Fibroblast of villous mesenchyme (primary cell): ENCODE measurements around the gene PHKG2. TPM values are rescaled to one million over a fixed set of nuclear protein-coding genes. Genes with fewer than 3 reads are reported as not detected.
A peak's percentile ranks its signal among the peaks of the same experiment; 100 is the strongest.
"Not testable (repeated sequence)": the region's sequence is repeated elsewhere in the genome, so short reads cannot be mapped to it uniquely, and the experiment has no call there.

Experiments
- DNase-seq: peaks from one replicate; pipeline ENCODE4 v3.0.0-alpha.2; 2010; ENCODE audit warnings: low read depth
- H3K4me3 ChIP-seq: 2 replicates; pipeline ENCODE4 v1.5.1; 2011; ENCODE audit warnings: low read depth, mild to moderate bottlenecking, low read length
- CTCF ChIP-seq: IDR thresholded peaks from 2 replicates; pipeline ENCODE4 v1.5.1; 2012; ENCODE audit warnings: low read depth, mild to moderate bottlenecking, low read length; ENCODE audit not compliant: insufficient read depth
- total RNA-seq: library from RNA; depleted of rRNA; stranded (reverse); fragments of >200 nt; gene quantifications from 2 replicates; pipeline ENCODE4 v1.2.3, GENCODE V29; 2012

The PHKG2 gene, protein sequence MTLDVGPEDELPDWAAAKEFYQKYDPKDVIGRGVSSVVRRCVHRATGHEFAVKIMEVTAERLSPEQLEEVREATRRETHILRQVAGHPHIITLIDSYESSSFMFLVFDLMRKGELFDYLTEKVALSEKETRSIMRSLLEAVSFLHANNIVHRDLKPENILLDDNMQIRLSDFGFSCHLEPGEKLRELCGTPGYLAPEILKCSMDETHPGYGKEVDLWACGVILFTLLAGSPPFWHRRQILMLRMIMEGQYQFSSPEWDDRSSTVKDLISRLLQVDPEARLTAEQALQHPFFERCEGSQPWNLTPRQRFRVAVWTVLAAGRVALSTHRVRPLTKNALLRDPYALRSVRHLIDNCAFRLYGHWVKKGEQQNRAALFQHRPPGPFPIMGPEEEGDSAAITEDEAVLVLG
- total RNA-seq: 22.2 and 26.3 TPM in 2 replicates

- peak within 1 kb of the TSS; percentile 90 for H3K4me3 ChIP-seq
- peak; percentile 99 for DNase-seq
- TF ChIP-seq CTCF: no peak
These were observed at the start of gene PHKG2 for GRCh38 chr16:30747799-30748633. Gene PHKG2, plus strand, starts transcription at chr16:30748425. Its CDS starts 396 bp downstream, at chr16:30748821.

DNA sequence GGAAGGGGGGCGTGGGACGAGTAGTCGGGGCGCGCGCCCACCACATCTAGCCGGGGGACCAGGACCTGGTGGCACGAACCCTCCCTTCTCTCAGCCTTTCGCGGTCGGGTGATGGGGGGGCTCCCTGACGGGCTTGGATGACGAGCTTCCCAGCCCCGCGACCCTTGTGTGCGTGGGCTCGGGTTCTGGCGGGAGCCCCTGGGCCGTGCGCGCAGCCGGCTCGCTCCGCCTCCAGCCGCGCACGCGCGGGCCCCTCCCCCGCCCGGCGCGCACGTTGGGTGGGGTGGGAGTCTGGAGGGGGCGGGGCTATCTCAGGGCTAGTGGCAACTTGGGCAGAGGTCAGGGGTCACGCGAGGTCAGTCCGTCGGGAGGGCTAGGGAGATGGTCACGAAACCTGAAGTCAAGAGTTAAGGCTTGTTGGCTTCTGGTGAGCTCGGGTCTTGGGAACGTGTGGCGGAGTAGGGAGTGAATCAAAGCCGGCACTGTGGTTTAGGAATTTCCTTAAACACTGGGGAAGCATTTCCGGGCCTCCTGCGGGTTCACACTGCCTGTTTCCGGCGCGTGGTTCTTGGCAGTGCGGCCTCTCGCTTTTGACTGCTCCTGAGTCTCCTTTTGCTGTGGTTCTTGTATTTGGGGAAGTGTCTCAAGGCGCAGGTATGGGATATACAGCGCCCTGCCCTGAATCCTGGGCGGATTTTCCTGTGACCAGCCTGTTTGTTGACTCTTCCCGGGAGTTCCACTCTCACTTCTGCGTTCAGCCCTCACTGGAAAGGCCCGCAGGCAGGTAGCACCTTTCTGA lies 49.2 kb upstream of the PHKG2 start, which contains the start of gene SRCAP:
SRCAP (plus strand) TSS at position 356 of the 799 bp plus-strand sequence. CDS start 1,654 bp downstream, outside the sequence.
- peak; percentile 77 for DNase-seq
- no peak for TF ChIP-seq CTCF
- H3K4me3 ChIP-seq: peak within 1 kb of the TSS; percentile 95

- peak overlapping the region; percentile 95 for H3K4me3 ChIP-seq
- no peak for DNase-seq
- no peak for TF ChIP-seq CTCF
These were observed 48.6 kb upstream of the PHKG2 start for GRCh38 chr16:30699615-30700099.

DNA sequence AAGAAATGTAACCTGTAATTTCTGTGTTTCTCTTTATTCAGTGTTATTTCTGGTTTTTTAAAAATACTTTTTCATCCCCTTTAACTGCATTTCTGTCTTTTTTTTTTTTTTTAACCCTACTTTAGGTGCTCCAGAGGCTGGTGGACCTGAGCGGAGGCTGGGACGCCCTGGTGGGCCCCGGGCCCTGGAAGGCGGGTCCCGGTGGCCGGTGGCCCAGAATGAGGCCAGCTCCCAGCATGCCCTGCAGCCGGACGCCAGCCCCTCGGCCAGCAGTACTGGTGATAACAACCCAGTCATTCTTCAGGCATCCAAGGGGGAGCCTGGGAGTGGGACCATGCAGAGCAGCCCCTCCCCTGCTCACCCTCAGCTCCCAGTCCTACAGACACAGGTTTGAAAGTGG lies 47.7 kb upstream of the PHKG2 start:
- no peak for TF ChIP-seq CTCF
- H3K4me3 ChIP-seq: no peak overlapping the region
- DNase-seq: peak; percentile 10

- no peak for TF ChIP-seq CTCF
- H3K4me3 ChIP-seq: no peak overlapping the region
- no peak for DNase-seq
These were observed 47.3 kb upstream of the PHKG2 start for GRCh38 chr16:30700971-30701370.

DNA sequence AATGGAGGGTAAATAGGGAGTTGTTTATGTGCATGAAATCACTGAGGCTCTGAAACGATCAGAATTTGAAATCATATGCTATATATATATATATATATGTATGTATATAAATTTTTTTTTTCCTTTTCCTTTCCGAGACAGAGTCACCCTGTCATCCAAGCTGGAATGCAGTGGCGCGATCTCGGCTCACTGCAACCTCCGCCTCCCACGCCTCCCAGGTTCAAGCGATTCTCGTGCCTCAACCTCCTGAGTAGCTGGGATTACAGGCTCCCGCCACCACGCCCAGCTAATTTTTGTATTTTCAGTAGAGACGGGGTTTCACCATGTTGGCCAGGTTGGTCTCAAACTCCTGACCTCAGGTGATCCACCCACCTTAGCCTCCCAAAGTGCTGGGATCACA lies 45.2 kb upstream of the PHKG2 start:
- H3K4me3 ChIP-seq, DNase-seq: not testable (repeated sequence)
